Measurements from ENCODE around the gene PRLR. TPM values are rescaled to one million over a fixed set of nuclear protein-coding genes. Genes with fewer than 3 reads are reported as not detected.

Gene PRLR
- total RNA-seq, 2 donors from 2014 or later, result 4.1 to 6.5 TPM

DNA sequence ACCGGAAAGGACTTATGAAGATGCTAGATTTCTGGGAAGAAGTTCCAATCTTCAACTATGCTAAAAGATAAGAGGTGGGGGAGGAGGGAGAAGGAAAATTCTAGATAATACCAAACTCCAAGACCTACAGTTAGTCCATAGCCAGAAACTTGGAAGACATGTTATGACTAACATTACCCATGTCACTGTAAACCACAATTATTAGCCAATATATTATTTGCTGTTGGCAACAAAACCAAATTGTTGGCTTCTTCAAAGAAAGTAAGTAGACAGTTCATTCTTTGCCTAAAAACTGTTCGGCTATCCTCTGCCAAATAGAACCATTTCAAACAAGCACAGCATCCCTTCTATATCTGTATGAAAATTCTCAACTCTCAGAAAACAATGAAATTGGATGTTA lies 25.1 kb downstream of the PRLR start:
- DNase-seq, result no peak
- Histone ChIP-seq H3K4me3 (ENCODE audit: low read length) (no peak overlapping the region), H3K9me3 (ENCODE audit: control insufficient read depth, low read length) (no peaks in the 10 kb centered on the region), H3K27ac (ENCODE audit: low read depth, low read length) (no peak overlapping the region), H3K4me1 (ENCODE audit: control insufficient read depth, insufficient read depth, low read length) (no peaks in the 10 kb centered on the region), H3K27me3 (ENCODE audit: control insufficient read depth, insufficient read depth, low read length, poor library complexity, severe bottlenecking) (no peaks in the 10 kb centered on the region), H3K36me3 (ENCODE audit: control insufficient read depth, insufficient read depth, low read length) (no peaks in the 10 kb centered on the region), H3K9ac (ENCODE audit: extremely low read depth, low read length, poor library complexity, severe bottlenecking) (no peak overlapping the region)
- TF ChIP-seq CTCF (conservative IDR thresholded peaks at IDR 0.05), result no peak
- 85% methylated on average over 1 of the region's 2 CpGs; no CpG with 5 or more reads in 1 of the 2 experiments for WGBS, 2 experiments (ENCODE audit: insufficient coverage in 1 of 2, insufficient read length in 1 of 2)
- Mint-ChIP-seq H3K4me1 (peaks cover 3% of the 10 kb centered on the region), H3K36me3 (ENCODE audit: low read depth) (no peaks in the 10 kb centered on the region), H3K27me3 (ENCODE audit: insufficient read depth) (no peaks in the 10 kb centered on the region), H3K4me3 (no peak overlapping the region), H3K27ac (no peak overlapping the region), H3K9me3 (no peaks in the 10 kb centered on the region)

- Mint-ChIP-seq H3K36me3 (ENCODE audit: low read depth) (no peaks in the 10 kb centered on the region), H3K9me3 (no peaks in the 10 kb centered on the region), H3K4me3 (no peak overlapping the region), H3K4me1 (peaks cover 14% of the 10 kb centered on the region), H3K27me3 (ENCODE audit: insufficient read depth) (no peaks in the 10 kb centered on the region), H3K27ac (no peak overlapping the region)
- Histone ChIP-seq H3K27ac (ENCODE audit: low read depth, low read length) (no peak overlapping the region), H3K27me3 (ENCODE audit: control insufficient read depth, insufficient read depth, low read length, poor library complexity, severe bottlenecking) (no peaks in the 10 kb centered on the region), H3K4me1 (ENCODE audit: control insufficient read depth, insufficient read depth, low read length) (peaks cover 8% of the 10 kb centered on the region), H3K36me3 (ENCODE audit: control insufficient read depth, insufficient read depth, low read length) (no peaks in the 10 kb centered on the region), H3K9me3 (ENCODE audit: control insufficient read depth, low read length) (no peaks in the 10 kb centered on the region), H3K9ac (ENCODE audit: extremely low read depth, low read length, poor library complexity, severe bottlenecking) (no peak overlapping the region), H3K4me3 (ENCODE audit: low read length) (no peak overlapping the region)
- WGBS, 2 experiments (ENCODE audit: insufficient coverage in 1 of 2, insufficient read length in 1 of 2), result no CpG with 5 or more reads among the region's 1 CpG
- DNase-seq, result no peak
- no peak for TF ChIP-seq CTCF (conservative IDR thresholded peaks at IDR 0.05)
Observed at GRCh38 chr5:35203403-35203802, 26.9 kb downstream of the PRLR start.

DNA sequence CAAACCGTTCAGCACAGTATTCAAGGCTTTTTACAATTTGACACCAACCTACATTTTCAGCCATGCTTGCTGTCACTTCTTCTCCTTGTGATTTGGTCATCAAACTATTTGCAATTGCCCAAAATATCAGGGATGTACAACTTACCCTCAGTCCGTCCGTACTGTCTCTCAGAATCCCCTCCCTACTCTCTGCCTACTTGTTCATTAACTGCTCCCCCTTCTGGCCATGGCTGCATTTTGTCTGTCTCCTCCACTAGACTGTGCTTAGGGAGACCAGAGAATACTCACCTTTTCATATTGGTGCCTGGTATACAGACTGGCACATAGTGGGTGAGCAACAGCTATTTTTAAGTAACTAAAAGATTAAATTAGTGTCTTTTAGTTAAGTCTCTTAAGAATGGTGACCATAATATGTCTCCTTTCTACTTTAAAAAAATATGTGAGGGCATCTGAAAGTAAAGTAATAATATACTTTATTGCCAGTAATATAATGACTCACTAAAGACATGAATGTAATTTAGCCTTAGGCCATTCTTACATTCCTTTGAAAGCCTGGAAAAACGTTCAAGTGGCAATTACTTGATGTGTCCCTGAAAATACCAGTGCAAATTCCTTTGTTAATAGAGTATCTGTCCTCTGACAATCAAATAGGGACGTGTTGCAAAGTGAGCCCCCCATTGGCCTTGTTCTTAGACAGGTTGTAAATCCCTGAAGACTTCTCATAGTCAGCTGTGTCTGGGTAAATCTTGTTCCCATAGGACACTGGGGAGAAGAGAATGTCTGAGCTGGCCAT lies 27.8 kb downstream of the PRLR start:
- no peaks in the 10 kb centered on the region for H3K36me3 Mint-ChIP-seq (ENCODE audit: low read depth)
- no peak overlapping the region for H3K4me3 Mint-ChIP-seq
- peak; percentile 82 for TF ChIP-seq CTCF (conservative IDR thresholded peaks at IDR 0.05)
- Histone ChIP-seq H3K4me3 (ENCODE audit: low read length) (no peak overlapping the region), H3K36me3 (ENCODE audit: control insufficient read depth, insufficient read depth, low read length) (no peaks in the 10 kb centered on the region), H3K9ac (ENCODE audit: extremely low read depth, low read length, poor library complexity, severe bottlenecking) (no peak overlapping the region), H3K4me1 (ENCODE audit: control insufficient read depth, insufficient read depth, low read length) (peaks cover 13% of the 10 kb centered on the region), H3K27ac (ENCODE audit: low read depth, low read length) (no peak overlapping the region), H3K9me3 (ENCODE audit: control insufficient read depth, low read length) (no peaks in the 10 kb centered on the region), H3K27me3 (ENCODE audit: control insufficient read depth, insufficient read depth, low read length, poor library complexity, severe bottlenecking) (no peaks in the 10 kb centered on the region)
- peaks cover 19% of the 10 kb centered on the region for H3K4me1 Mint-ChIP-seq
- H3K27me3 Mint-ChIP-seq (ENCODE audit: insufficient read depth), result no peaks in the 10 kb centered on the region
- 74 to 75% methylated on average over 5 of the region's 5 CpGs for WGBS, 2 experiments (ENCODE audit: insufficient coverage in 1 of 2, insufficient read length in 1 of 2)
- H3K9me3 Mint-ChIP-seq, result no peaks in the 10 kb centered on the region
- peak; percentile 89 for DNase-seq
- no peak overlapping the region for H3K27ac Mint-ChIP-seq

All from endodermal cell (in vitro differentiated cells).